ENCODE measurements around the gene RAD50.
"Not testable (repeated sequence)": the region's sequence is repeated elsewhere in the genome, so short reads cannot be mapped to it uniquely, and the experiment has no call there.

The RAD50 gene

DNA sequence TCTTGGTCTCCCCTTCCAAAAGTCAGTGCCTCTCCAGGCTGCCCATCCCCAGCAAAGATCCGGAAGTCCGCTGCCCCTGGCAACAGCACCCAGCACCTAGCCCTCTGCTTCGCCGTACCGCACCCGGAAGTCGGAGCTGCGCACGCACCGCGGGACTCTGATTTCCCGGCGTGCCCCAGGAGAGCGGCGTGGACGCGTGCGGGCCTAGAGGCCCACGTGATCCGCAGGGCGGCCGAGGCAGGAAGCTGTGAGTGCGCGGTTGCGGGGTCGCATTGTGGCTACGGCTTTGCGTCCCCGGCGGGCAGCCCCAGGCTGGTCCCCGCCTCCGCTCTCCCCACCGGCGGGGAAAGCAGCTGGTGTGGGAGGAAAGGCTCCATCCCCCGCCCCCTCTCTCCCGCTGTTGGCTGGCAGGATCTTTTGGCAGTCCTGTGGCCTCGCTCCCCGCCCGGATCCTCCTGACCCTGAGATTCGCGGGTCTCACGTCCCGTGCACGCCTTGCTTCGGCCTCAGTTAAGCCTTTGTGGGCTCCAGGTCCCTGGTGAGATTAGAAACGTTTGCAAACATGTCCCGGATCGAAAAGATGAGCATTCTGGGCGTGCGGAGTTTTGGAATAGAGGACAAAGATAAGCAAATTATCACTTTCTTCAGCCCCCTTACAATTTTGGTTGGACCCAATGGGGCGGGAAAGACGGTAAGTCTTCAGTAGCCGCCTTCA, at the start of gene RAD50:
RAD50 (plus strand) TSS at position 215 of the 715 bp plus-strand sequence; CDS start at position 563, 348 bp downstream.
- peak; percentile 91 for DNase-seq

DNA sequence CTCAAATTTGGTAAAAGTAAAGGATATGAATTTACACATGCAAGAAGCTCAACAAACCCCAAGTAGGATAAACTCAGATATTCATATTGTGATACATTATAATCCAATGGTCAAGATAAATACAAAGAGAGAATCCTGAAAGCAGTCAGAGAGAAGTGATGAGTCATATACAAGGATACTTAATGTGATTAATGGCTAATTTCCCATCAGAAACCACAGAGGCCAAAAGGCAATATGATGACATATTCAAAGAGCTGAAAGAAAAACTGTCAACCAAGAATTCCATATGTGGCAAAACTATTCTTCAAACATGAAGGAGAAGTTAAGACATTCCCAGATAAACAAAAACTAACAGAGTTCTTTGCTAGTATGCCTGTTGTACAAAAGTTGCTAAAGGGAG, 46.7 kb upstream of the RAD50 start:
- DNase-seq: no peak

DNA sequence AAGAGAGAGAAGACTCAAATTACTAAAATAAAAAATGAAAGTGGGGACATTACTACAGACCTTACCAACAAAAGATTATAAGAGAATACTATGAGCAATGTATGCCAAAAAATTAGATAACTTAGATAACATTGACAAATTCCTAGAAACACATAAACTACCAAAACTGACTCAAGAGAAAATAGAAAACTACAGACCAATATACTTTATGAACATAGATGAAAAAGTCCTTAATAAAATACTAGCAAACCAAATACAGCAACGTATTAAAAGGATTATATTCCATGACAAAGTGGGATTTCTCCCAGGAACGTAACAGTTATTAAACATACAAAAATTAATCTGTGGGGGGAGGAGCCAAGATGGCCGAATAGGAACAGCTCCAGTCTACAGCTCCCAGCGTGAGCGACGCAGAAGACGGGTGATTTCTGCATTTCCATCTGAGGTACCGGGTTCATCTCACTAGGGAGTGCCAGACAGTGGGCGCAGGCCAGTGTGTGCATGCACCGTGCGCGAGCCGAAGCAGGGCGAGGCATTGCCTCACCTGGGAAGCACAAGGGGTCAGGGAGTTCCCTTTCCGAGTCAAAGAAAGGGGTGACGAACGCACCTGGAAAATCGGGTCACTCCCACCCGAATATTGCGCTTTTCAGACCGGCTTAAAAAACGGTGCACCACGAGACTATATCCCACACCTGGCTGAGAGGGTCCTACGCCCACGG, 43.0 kb upstream of the RAD50 start:
- not testable (repeated sequence) for DNase-seq

DNA sequence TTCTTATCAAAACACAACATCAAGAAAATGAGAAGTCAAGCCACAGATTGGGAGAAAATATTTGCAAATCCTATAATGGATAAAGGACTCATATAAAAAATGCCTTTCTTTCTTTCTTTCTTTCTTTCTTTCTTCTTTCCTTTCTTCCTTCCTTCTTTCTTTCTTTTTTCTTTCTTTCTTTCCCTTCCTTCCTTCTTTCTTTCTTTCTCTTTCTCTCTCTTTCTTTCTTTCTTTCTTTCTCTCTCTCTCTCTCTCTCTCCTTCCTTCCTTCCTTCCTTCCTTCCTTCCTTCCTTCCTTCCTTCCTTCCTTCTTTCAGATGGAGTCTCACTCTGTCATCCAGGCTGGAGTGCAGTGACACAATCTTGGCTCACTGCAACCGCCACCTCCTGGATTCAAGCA, 34.7 kb upstream of the RAD50 start:
- DNase-seq: not testable (repeated sequence)

DNA sequence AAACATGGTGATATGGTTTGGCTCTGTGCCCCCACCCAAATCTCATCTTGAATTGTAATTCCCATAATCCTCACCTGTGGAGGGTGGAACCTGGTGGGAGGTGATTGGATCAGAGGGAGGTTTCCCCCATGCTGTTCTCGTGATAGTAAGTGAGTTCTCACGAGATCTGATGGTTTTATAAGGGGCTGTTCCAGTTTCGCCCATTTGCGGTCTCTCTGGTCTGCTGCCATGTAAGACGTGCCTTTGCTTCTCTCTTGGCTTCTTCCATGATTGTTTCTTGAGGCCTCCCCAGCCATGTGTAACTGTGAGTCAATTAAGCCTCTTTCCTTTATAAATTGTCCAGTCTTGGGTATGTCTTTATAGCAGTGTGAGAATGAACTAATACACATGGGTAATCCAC, 31.9 kb upstream of the RAD50 start:
- DNase-seq: not testable (repeated sequence)

DNA sequence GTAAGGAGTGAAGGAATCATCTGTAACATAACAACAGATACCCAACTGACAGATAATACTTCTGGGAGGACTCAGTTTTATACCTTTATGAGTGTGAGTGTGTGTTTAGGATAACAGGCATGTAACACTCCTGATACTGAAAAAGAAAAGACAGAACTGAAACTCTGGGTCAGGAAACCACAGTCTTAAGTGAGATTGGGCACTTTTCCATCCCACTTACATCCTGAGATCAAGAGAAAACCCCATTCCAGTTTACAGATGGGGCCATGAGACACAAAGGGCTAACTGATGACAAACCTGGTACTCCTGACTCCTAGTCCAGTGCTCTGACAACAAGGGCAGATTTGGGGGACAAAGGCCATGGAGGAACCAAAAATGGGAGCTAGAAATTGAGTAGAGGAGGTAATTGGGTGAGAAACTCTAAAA, 31.5 kb upstream of the RAD50 start:
- no peak for DNase-seq

DNA sequence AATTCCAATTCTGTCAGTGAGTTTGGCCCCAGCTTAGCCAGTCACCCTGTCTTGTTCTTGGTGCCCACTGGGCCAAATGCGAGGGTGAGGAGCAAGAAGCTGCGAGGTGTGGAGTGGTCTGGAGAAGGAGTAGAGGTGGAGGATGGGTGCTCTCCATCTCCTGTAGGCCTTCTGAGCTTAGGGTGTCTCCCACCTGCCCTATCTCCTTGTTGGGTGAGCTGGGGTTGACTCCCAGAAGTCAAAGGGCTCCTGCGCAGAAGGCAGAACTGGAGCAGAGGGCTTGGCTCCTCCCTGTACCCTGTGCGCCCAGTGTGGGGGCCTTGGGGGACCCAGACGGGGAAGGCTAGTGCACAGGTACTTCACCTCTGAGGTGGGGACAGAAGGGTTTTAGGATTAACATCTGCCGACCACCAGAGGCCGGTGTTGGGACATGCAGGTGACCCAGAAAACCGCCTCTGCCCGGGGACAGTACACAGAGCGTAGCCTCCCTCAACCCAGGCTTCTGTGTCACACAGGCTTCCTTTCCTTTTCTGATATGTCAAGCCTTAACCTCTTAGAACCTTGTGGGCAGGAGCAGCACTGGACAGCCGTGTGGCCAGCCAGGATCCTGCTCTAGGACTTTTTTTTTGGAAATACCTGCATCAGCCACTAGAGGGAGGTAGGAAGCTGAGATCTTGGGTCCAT, 30.3 kb upstream of the RAD50 start:
- DNase-seq: peak; percentile 9

DNA sequence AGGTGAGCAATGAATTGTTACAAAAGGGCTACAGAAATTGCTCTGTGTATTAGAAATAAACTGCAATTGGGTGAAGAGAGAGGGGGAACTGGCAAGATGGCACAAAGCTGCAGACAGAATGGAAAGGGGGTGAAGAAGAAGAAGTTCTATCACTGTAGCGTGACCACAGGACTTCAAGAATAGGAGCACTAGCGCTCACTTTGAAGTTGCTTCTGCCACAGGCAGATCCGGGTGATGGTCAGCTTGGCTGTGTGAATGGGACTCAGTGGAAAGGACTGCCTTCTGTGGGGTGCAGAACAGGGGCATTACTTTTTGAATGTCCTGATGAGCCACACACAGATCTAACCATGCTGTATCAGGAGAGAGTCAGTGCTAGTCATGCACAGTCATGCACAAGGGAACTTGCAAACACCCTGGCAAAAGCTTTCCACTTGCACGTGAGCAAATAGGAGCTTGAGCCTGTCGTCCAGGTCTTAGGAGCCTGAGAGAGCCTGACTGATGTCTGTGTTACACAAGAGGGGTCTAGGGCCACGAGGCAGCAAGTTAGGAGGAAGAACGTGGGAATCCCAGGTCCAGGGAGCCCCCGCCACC, 29.7 kb upstream of the RAD50 start:
- no peak for DNase-seq

DNA sequence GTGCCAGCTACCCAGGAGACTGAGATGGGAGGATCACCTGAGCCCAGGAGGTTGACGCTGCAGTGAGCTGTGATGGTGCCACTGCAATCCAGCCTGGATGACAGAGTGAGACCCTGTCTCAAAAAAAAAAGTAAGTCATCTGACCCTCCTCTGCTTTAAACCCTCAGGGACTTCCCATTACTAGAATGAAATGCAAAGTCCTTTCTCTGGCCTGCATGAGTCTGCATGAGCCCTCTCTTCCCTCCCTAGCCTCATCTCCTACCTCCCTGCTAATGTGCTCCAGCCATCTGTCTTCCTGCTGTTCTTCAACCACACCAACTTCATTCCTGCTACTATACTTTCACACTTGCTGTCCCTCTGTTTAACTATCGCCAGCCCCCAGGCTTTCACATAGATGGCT, 28.8 kb upstream of the RAD50 start:
- DNase-seq: no peak

DNA sequence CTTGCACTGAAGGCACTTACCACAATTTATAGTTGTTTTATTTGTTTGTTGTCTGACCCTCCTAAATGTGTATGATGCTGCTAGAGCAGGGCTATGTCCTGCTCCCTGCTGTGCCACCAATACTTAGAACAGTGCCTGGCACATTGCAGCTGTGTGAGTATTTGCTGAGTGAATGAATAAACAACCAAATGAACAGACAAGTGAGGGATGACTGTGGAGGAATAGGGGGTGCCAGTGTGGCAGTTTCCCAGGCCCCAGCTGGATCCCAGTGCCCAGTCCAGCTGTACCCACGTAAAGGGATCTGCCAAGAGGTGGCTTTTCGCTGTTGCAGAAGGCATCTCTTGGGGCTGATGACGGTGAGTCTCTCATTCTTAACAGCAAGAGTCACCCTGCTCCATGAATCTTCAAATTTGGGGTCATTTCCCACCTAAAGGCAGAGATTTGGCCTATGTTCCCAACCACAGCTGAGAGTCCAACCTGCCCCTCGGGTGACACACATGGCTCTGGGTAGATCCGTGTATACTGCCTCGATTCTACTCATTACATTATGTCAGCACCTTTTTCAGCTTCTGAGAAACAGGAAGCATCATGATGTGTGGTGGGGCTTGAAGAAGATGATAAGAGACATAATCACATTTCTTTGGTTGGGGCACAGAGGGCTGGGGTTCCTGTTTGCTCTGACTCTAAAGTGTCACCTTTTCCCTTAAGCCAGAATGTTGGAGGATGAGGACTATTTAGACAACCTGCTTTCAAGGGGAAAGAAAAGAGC, 27.7 kb upstream of the RAD50 start:
- DNase-seq: no peak

DNA sequence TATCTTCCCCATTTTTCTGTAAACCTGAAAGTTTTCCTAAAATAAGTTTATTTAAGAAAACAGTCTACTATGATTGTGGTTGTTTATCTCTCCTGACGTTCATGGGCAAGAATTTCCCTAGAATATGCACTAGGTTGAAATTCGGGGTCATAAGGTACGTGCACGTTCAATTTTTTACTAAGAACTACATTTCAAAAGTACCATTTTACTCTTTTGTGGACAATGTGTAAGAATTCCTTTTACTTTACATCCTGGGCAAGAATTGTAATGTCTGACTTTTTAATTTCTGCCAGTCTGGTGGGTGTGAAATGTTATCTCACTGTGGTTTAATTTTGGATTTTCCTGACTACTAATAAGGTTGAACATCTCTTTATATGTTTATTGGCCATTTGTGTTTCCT, 25.8 kb upstream of the RAD50 start:
- DNase-seq: no peak

DNA sequence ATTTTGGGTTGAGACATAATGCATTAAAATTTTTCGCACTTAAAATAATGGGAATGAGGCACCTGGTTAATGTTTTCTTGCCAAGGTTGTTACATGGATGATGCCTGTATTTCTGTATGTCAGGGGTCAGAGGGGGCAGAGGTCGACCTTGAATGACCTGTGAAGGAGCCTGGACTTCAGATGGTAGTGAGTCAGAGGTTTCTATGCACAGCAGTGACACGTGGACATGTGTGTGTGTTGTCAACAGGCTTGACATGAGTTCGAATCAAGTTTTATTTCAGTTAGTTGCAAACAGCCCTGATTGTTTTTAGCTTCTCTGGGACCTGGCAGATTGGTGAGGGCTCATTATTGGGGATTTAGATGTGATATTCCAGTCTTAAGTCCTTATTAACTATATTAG, 17.1 kb upstream of the RAD50 start:
- DNase-seq: no peak

DNA sequence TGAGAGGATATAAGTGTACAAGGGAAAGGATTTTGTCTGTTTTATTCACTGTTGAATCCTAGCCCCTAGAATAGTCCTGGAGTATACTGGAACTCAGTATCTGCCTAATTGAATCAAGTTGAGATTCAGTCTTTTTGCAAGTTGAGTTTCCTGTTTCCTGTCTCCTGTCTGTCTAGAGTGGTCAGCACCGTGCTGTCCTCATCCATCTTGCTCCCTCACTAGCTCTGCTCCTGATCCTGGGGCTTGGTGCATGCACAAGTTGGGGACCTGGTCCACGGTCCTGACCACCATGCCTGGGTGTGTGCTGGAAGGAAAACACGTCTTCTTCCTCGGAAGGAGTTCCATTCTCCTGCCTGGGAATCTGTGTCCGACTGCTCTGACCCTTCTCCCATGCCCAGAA, 16.6 kb upstream of the RAD50 start:
- no peak for DNase-seq

DNA sequence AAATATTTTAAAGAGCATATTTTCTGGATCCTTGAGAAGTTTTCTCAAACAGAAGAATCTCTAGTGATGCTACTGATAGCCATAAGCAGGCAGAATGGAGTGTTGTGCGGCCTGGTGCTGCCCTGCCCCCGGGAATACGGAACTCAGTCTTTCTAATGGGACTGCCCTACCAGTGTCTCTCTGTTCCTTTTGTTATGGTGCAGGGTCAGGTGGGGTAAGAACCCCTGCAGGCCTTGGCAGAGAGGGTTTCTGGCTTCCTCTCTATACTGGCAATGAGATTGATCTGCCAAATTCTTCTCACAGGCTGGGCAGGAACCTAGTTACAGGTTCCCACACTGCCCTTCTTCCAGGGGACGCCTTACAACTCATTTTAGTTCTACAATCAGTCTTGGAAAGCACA, 16.0 kb upstream of the RAD50 start:
- no peak for DNase-seq

DNA sequence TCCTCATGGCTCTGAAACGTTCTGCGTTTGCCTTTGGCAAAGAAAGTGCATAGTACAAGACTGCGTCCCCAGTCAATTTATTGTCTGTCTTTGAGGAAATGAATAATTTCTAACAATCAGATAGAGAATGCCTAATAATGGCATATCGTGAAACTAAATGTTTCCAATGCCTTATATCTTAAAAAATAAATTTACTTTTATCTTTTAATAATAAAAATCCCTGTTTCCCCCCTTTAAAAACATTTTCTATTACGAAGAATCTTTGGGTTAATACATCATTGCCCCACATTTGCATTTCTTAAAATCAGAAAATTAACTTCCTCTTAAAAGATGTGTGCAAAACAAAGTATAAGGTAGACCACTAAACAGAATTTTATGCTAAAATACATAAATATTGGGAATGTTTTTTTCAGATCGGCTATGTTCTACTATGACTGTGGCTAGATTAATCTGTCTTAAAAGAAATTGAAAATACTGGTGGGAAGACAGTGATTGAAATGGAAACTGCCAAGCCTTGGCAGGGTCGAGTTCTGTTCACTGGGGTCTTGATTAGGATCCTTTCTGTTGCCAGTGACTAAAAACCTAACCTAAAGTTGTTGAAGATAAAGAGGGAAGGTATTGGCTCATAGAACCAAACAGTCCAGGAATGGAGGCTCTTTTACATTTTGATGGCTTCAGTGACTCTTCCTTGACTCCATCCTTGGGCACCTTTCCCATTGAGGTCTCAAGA, 13.1 kb upstream of the RAD50 start, which contains the start of gene IL5:
IL5 (minus strand) TSS at position 51 of the 730 bp plus-strand sequence; CDS start at position 7, 44 bp downstream.
- DNase-seq: no peak

DNA sequence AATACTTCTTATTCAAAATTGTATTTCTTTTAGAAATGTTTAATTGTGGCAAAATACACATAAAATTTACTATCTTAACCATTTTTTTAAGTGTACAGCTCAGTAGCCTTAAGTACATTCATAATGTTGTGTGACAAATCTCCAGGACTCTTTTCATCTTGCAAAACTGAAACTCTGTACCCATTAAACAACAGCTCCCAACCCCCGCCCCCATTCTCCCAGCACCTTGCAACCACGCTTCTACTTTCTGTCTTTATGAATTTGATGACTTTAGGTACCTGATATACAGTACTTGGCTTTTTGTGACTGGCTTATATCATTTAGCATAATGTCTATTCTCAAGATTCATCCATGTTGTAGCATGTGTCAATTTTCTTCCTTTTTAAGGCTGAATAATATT, 10.7 kb upstream of the RAD50 start:
- no peak for DNase-seq

DNA sequence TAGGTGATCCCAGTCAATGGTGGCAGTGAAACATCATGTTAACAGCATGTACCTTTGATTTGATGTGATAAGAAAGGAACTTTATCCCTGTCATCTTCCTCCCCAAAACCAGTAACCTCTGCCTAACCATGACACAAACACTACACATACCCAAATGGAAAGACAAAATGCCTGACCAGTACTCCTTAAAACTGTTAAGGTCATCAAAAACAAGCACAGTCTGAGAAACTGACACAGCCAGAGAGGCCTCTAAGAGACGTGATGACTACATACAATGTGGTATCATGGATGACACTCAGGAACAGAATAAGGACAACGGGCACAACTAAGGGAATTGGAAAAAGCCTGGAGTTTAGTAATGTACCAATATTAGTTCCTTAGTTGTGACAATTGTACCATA, 9.5 kb upstream of the RAD50 start:
- no peak for DNase-seq

DNA sequence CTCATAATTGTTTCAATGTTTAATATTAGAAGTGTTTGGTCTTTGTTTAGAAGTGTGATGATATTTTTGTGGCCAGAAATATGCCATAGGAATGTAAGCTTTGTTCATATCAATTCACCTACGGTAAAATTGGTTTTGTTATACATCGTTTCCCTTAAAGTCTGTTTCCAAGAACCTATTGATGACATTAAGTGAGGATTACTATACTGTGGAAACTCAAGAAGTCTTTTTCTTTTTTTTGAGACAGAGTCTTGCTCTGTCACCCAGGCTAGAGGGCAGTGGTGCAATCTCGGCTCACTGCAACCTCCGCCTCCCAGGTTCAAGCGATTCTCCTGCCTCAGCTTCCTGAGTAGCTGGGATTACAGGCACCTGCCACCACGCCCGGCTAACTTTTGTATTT, 7.9 kb upstream of the RAD50 start:
- not testable (repeated sequence) for DNase-seq

DNA sequence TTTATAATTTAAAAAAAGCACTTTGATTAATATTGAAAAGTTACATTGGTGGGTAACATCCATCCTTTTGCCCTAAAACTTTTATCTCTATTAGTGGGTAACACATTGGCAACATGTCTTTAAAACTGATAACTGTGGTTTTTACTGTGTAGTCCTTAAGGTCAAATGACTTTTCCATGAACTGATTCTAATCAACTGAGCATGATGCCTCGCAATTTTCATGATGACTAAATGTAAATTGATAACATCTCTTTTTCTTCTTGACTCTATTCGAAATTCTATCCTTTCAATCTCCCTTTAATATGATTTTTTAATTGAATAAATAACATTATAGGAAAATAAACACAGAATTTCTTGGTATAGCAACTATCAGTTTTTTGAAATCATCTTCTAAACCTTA, 7.2 kb upstream of the RAD50 start:
- DNase-seq: no peak

DNA sequence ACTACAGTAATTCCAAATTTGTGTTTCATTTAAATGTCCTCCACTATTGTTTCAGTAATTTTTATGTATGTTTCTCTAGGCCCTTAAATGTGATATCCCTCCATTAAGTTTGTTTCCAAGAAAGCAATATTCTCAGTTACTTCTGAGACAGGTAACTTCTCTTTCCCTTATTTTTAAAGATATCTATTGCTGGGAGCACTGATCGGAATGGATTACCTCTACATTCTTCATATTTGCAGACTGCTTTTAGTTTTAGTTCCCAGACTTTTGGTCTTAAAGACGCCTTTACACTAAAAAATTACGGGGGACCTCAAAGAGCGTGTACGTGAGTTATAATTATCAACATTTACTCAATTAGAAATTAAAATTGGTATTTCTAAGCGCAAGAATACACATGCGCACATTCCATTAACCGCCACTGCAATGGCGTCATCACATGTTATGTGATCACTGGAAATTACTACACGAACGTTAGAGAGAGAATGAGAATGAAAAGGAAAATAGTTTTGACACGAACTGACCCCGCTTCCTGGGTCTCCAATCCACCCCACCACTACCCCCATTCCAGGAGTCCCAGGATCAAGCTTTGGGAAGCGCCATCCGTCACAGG, 519 bp upstream of the RAD50 start:
- no peak for DNase-seq

DNA sequence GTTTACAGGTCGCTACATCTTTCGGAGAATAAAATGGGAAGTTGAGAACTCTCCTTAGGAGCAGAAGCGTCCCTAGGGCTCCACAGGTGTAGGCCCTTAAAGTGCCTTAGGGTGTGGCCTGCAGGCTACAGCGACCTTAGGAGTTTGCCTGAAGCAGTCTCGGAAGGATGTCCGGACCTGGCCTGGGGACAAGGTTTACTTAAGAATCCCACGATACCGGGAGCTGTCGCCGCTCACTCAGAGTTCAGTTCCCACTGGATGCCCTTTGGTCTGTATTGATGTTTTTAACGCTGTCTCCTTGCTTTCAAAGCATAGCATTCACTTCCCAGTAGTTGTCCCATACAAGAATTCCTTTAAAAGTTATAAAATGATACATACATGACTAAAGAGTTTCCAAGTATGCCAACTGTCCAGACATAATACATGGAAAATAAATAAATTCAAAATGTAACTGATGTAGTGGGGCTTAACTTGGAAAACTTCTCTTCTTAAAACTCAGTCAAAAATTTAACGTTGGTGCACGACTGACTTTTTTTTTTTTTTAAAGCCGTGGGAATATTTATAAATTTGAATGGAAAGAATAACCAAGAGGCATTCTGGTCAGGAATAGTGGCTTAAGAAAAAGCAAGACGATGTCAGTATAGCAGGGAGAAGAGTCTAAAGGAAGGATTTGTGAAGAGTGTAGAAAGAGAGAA, 848 bp downstream of the RAD50 start:
- DNase-seq: no peak
